ENCODE results near the gene RABGAP1L.

GRCh38 chr1:174550296-174550695 is 391.0 kb downstream of the RABGAP1L start:
- no peak for TF ChIP-seq EP300 (IDR thresholded peaks at IDR 0.05)
- TF ChIP-seq CTCF (IDR thresholded peaks at IDR 0.05): no peak
